ENCODE data around the gene GATA5. TPM values are rescaled to one million over a fixed set of nuclear protein-coding genes. Genes with fewer than 3 reads are reported as not detected.

The GATA5 gene
- total RNA-seq, 1 experiment from 2014 or later: 1.4 TPM

DNA sequence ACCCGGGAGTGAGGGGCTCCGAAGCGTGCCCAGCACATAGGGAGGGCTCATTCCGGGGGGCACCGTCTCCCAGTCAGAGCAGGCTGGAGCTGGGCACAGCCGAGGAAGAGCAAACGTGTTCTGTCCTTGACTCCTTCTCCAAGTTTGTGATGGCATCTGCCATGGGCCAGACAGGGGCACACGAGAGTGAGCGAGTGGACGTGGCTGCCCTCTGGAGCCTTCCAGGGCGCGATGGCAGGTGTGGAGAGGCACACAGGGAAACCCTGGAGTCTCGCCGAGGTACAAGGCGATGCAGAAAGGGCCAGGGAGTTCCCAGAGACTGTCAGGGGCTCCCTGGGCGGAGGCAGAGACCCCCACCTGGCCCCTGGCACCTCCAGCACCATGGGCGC is 9.9 kb upstream of the GATA5 start (continued):
- no peak for TF ChIP-seq FOXJ3 (CRISPR knock-in tag; IDR thresholded peaks at IDR 0.05; ENCODE audit: borderline replicate concordance)
- no peak for TF ChIP-seq TEAD1 (CRISPR knock-in tag; IDR thresholded peaks at IDR 0.05)
- TF ChIP-seq ZBTB43 (CRISPR knock-in tag; IDR thresholded peaks at IDR 0.05): no peak
- TF ChIP-seq ELF4 (CRISPR knock-in tag; IDR thresholded peaks at IDR 0.05; ENCODE audit: low read depth): no peak

GRCh38 chr20:62485062-62485700 is 9.4 kb upstream of the GATA5 start:
- Mint-ChIP-seq H3K27me3 (ENCODE audit: low read depth) (peaks cover 47% of the 10 kb centered on the region), H3K4me1 (peaks cover 22% of the 10 kb centered on the region), H3K36me3 (no peaks in the 10 kb centered on the region), H3K9me3 (no peaks in the 10 kb centered on the region), H3K27ac (no peak overlapping the region), H3K4me3 (no peak overlapping the region)
- DNase-seq (ENCODE audit: low spot score) (peak; percentile 38), ATAC-seq (peak; percentile 46)
- TF ChIP-seq, protein P1, sequence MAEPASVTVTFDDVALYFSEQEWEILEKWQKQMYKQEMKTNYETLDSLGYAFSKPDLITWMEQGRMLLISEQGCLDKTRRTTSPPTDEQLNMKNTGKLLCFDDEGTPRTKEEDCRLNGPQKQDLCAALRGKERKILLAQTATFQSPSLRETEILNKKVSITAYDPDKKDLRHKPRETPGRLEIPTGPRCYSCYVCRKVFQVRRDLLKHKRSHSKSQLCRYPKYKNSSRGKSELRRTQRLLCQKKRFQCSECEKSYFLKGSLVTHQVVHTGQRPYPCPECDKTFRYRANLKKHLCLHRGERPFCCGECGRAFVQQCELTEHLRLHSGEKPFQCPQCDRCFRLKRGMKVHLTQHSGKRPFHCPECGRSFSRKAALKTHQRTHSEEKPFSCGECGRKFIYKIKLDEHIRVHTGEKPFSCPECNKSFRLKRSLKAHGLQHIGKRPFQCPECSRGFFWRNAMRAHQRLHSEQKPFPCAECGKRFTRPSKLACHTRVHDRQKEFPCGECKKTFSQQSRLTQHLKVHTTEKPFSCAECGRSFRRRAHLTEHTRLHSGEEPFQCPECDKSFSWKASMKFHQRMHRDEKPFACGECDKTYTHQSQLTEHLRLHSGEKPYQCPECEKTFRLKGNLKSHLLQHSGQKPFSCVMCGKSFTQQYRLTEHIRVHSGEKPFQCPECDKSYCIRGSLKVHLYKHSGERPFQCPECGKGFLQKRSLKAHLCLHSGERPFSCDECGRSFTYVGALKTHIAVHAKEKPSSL (CRISPR knock-in tag; conservative IDR thresholded peaks at IDR 0.05): no peak
- TF ChIP-seq SMAD3 (CRISPR knock-in tag; IDR thresholded peaks at IDR 0.05; ENCODE audit: borderline replicate concordance) (no peak), ATF6 (CRISPR knock-in tag; IDR thresholded peaks at IDR 0.05) (no peak), ZNF281 (CRISPR knock-in tag; IDR thresholded peaks at IDR 0.05) (no peak), ELF4 (CRISPR knock-in tag; IDR thresholded peaks at IDR 0.05; ENCODE audit: low read depth) (no peak), ZNF396 (CRISPR knock-in tag; IDR thresholded peaks at IDR 0.05; ENCODE audit: borderline replicate concordance) (no peak), JAZF1 (CRISPR knock-in tag; IDR thresholded peaks at IDR 0.05) (no peak), ESRRA (CRISPR knock-in tag; IDR thresholded peaks at IDR 0.05; ENCODE audit: borderline replicate concordance) (no peak), SP1 (CRISPR knock-in tag; conservative IDR thresholded peaks at IDR 0.05) (no peak)
- TF ChIP-seq, protein P2, sequence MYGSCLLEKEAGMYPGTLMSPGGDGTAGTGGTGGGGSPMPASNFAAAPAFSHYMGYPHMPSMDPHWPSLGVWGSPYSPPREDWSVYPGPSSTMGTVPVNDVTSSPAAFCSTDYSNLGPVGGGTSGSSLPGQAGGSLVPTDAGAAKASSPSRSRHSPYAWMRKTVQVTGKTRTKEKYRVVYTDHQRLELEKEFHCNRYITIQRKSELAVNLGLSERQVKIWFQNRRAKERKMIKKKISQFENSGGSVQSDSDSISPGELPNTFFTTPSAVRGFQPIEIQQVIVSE (CRISPR knock-in tag; IDR thresholded peaks at IDR 0.05; ENCODE audit: borderline replicate concordance): no peak
- TF ChIP-seq, protein P3, sequence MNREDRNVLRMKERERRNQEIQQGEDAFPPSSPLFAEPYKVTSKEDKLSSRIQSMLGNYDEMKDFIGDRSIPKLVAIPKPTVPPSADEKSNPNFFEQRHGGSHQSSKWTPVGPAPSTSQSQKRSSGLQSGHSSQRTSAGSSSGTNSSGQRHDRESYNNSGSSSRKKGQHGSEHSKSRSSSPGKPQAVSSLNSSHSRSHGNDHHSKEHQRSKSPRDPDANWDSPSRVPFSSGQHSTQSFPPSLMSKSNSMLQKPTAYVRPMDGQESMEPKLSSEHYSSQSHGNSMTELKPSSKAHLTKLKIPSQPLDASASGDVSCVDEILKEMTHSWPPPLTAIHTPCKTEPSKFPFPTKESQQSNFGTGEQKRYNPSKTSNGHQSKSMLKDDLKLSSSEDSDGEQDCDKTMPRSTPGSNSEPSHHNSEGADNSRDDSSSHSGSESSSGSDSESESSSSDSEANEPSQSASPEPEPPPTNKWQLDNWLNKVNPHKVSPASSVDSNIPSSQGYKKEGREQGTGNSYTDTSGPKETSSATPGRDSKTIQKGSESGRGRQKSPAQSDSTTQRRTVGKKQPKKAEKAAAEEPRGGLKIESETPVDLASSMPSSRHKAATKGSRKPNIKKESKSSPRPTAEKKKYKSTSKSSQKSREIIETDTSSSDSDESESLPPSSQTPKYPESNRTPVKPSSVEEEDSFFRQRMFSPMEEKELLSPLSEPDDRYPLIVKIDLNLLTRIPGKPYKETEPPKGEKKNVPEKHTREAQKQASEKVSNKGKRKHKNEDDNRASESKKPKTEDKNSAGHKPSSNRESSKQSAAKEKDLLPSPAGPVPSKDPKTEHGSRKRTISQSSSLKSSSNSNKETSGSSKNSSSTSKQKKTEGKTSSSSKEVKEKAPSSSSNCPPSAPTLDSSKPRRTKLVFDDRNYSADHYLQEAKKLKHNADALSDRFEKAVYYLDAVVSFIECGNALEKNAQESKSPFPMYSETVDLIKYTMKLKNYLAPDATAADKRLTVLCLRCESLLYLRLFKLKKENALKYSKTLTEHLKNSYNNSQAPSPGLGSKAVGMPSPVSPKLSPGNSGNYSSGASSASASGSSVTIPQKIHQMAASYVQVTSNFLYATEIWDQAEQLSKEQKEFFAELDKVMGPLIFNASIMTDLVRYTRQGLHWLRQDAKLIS (CRISPR knock-in tag; IDR thresholded peaks at IDR 0.05; ENCODE audit: borderline replicate concordance): no peak
- CTCF ChIA-PET: interaction anchor here (0.5 to 2.1 kb wide), 2 partner anchors 15 to 324 kb away, joined by 4 to 7 read pairs; no protein-coding TSS in a partner anchor
- POLR2A ChIA-PET: no interaction called here

All from WTC11 (cell line).